Immature natural killer cell (primary cell): Measurements from ENCODE around the gene VILL. TPM values are rescaled to one million over a fixed set of nuclear protein-coding genes. Genes with fewer than 3 reads are reported as not detected.
A peak's percentile ranks its signal among the peaks of the same experiment; 100 is the strongest.

Experiments used
- DNase-seq, 3 donors: peaks; one replicate each; pipeline ENCODE4 v3.0.0; 2022; ENCODE audit warnings: mixed read lengths in 1 of 3
- H3K27ac Mint-ChIP-seq, 6 donors: one replicate each; pipeline ENCODE4 v1.8.0; 2020; ENCODE audit warnings: mixed read lengths in 6 of 6, mild to moderate bottlenecking in 5 of 6, inconsistent platforms in 4 of 6, moderate library complexity in 3 of 6
- H3K27me3 Mint-ChIP-seq, 3 donors: one replicate each; pipeline ENCODE4 v1.8.0; 2020 to 2021; ENCODE audit warnings: low read depth in 3 of 3, mild to moderate bottlenecking in 3 of 3, mixed read lengths in 3 of 3, moderate library complexity in 3 of 3, inconsistent platforms in 1 of 3
- H3K36me3 Mint-ChIP-seq, 3 donors: one replicate each; pipeline ENCODE4 v1.8.0; 2020; ENCODE audit warnings: mixed read lengths in 3 of 3, inconsistent platforms in 2 of 3, mild to moderate bottlenecking in 2 of 3
- H3K4me1 Mint-ChIP-seq, 2 donors: one replicate each; pipeline ENCODE4 v1.8.0; 2020; ENCODE audit warnings: inconsistent platforms in 2 of 2, mild to moderate bottlenecking in 2 of 2, mixed read lengths in 2 of 2, moderate library complexity in 1 of 2
- H3K4me3 Mint-ChIP-seq, 5 donors: one replicate each; pipeline ENCODE4 v1.8.0; 2020; ENCODE audit warnings: mild to moderate bottlenecking in 5 of 5, mixed read lengths in 5 of 5, inconsistent platforms in 3 of 5, moderate library complexity in 3 of 5
- H3K9me3 Mint-ChIP-seq, 6 donors: one replicate each; pipeline ENCODE4 v1.8.0; 2020; ENCODE audit warnings: mild to moderate bottlenecking in 6 of 6, mixed read lengths in 6 of 6, inconsistent platforms in 4 of 6, moderate library complexity in 3 of 6
- polyA plus RNA-seq, 3 donors: library from polyadenylated mRNA; unstranded; fragments of 300-500 nt; fragmentation: Illumina TruSeq; gene quantifications; one replicate each; pipeline ENCODE4 v1.2.3, GENCODE V29; 2021

The VILL gene
- polyA plus RNA-seq, 3 donors from 2014 or later = 12.9 to 15.7 (median 14.6) TPM

DNA sequence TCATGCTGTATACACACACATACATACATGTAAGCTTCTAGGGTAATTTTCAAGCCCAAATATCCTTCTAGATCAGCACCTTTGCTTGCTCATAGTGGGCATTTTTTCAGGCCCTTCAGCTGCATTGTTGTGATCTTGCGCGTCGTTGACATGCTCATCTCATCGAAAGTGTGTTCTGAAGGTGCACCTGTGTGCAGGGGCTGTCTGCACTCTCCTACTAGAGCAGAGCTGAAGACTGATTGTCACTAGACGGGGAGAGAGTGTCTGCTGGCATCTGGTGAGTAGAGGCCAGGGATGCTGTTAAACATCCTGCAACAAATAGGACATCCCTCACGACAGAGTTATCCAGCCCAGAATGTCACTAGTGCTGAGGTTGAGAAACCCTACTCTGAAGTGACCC lies 35.7 kb upstream of the VILL start:
- Mint-ChIP-seq H3K4me3 (no peak overlapping the region), H3K36me3 (no peaks in the 10 kb centered on the region), H3K4me1 (peaks cover 8 to 9% of the 10 kb centered on the region in 2 donors), H3K27ac (no peak overlapping the region), H3K9me3 (no peaks in the 10 kb centered on the region), H3K27me3 (no peaks in the 10 kb centered on the region)
- DNase-seq = no peak

DNA sequence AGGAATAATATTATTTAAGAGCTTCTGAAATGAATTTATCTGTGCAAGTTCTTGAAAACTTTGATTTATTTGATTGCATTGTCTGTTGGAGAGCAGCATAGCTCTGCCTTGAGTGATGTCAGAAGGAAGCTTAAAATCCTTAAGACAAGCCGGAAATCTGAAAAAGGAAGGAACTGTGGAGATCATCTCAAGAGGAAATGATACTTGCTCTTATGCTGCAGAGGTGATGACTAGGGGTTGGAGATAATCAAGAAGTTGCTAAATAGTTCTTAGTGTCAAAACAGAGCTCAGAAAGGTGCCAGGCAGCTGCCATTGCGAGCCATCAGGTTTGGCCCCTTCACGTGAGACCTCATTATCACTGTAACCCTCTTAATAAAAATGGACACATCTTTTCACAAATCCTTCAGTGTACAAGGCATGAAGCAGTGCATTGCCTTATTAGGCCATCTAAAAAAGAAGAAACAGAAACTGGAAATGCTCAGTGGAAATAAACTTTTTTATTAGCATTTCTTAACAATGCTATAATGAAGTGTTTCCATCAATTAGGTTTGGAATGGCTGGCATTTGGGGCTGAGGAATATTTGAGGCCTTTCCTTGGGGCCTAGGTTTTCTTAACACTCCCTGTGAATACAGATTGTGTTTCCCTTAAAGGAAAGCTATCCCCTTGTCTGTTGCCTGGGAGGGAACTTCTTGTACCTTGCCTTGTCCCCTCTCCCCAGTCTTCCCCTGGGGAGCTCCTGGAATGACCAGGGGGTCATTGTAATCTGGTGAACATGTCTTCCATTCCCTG lies 34.5 kb upstream of the VILL start:
- Mint-ChIP-seq H3K36me3 (no peaks in the 10 kb centered on the region), H3K4me3 (no peak overlapping the region)

DNA sequence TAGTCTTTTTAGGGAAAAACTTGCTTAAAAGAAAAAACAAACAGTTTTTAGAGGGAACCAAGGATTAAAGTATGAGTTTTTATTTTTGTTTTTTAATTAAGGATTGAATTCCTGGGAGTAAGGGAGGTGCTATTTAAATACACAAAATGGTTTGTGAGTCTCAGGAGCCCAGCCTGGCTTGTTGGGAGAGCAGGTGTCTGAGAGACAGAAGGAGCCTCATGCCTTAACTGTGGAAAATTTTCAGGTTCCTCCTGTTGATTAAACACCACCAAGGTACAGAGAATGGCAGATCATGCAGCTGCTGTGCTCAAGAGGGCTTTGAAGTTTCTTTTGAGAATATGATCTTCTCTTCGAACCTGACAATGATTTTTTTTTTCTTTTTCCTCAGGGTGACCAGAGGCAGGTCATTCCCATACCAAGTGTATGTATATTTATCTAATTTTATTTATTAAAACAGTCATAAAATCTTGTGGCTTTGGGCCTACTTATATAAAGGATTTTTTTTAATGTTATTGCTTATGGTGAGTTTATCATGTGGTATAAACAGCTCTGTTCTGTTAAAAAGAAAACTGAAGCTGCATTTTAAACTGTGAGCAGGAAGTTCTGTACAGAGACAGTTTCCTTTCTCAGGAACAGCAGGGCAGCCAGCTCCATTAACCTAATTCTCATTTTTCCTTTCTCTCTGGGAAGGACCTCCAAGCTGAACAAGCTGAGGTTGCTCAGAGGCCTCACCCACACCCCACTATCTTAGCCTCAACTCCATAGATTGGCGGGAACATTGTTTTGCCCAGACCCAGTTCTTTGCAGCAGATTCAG lies 33.7 kb upstream of the VILL start:
- Mint-ChIP-seq H3K36me3 (no peaks in the 10 kb centered on the region), H3K4me3 (peak overlapping the region in 1 of 5 donors; percentile 1), H3K9me3 (no peaks in the 10 kb centered on the region), H3K4me1 (peaks cover 8 to 9% of the 10 kb centered on the region in 2 donors), H3K27me3 (peaks cover 0 to 3% (median 0%) of the 10 kb centered on the region in 3 donors), H3K27ac (peak overlapping the region in 2 of 6 donors; percentile 67 to 83)
- DNase-seq = no peak

More for the DNA sequence above, 34.5 kb upstream of the VILL start:
- DNase-seq = no peak
- Mint-ChIP-seq H3K9me3 (no peaks in the 10 kb centered on the region), H3K27me3 (peaks cover 0 to 3% (median 0%) of the 10 kb centered on the region in 3 donors), H3K4me1 (peaks cover 8 to 9% of the 10 kb centered on the region in 2 donors), H3K27ac (no peak overlapping the region)

DNA sequence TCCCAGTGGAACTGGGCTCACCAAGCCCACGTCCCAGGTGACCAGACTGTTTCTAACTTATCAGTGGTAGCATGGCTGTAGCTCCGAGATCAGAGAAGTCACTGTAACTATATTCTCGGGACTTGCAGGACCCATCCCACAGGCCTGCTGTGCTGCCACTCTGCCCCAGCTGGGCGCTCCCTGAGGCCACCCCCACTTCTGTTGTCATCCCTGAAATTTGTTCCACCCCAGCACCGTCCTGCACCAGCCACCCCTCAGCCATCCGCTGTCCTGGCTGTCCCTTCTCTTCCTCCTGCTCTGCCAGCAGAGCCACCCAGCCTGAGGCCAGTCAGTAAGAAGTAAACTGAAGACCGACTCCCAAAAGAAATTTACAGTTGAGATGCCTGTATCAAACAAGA lies 33.0 kb upstream of the VILL start:
- Mint-ChIP-seq H3K36me3 (no peaks in the 10 kb centered on the region), H3K27me3 (peaks cover 0 to 3% (median 0%) of the 10 kb centered on the region in 3 donors), H3K27ac (peak overlapping the region in 2 of 6 donors; percentile 67 to 83), H3K4me1 (peaks cover 8 to 9% of the 10 kb centered on the region in 2 donors), H3K4me3 (peak overlapping the region in 1 of 5 donors; percentile 1), H3K9me3 (no peaks in the 10 kb centered on the region)
- DNase-seq = no peak

DNA sequence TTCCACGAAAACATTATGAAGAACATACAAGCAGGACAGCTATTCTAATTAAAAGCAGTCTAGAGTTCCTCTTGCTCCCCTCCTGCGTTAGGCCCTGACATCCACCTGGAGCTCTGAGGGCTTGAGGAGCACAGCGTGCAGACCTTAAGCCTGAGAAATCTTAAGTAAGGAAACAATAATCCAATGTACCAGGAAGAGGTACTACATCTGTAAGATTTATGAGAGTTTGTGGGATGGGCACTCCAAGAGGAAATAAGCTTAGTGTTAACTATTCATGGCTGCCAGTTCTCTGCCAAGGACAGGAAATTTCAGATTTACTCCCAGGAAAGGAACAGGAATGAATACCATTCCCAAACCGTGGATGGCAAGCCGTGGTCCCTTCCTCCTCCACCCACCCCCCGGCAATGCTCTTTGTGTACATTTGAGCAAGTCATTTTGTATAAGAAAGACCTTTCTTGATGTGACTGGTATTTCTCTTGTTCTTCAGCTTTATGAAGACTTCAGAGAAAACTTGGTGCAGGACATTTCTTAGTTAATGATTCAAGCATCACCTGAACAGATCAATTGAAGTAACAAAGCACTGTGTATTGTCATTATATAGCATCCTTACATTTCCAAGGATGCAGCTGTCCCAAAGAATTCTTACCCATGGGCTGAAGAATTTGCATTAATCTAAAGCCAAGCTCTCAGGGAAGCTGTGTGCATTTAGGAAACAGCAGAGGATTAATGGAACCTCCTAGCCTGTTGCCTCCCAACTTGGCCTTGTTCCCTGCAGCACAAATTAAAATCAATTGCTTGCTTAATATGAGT lies 28.8 kb upstream of the VILL start:
- H3K4me3 Mint-ChIP-seq = no peak overlapping the region
- no peaks in the 10 kb centered on the region for H3K9me3 Mint-ChIP-seq
- peaks cover 0 to 6% (median 3%) of the 10 kb centered on the region in 3 donors for H3K27me3 Mint-ChIP-seq
- H3K27ac Mint-ChIP-seq = no peak overlapping the region
- H3K36me3 Mint-ChIP-seq = no peaks in the 10 kb centered on the region
- no peak for DNase-seq
- peaks cover 4 to 9% of the 10 kb centered on the region in 2 donors for H3K4me1 Mint-ChIP-seq

DNA sequence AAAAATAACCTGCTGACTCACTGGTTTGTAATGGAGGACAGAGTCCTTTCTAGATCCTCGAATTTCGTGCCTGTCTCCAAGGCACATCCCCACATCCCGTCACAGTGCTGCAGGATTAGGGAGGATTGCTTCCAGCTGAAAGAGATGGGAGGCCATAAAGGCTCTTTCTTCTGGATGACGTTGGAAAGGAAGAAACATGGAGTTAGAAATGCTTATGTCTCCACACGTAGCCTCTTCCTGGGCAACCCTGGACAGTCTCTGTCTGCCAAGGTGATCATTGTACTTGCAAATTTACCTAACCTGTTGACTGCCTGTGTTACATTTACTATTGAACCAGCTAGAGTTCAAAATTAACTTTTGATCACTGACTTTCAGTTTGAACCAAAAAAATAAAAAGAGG lies 27.6 kb upstream of the VILL start:
- Mint-ChIP-seq H3K4me1 (no peaks in the 10 kb centered on the region), H3K9me3 (no peaks in the 10 kb centered on the region), H3K4me3 (no peak overlapping the region), H3K27ac (no peak overlapping the region), H3K27me3 (peaks cover 0 to 6% (median 3%) of the 10 kb centered on the region in 3 donors), H3K36me3 (no peaks in the 10 kb centered on the region)
- DNase-seq = no peak

DNA sequence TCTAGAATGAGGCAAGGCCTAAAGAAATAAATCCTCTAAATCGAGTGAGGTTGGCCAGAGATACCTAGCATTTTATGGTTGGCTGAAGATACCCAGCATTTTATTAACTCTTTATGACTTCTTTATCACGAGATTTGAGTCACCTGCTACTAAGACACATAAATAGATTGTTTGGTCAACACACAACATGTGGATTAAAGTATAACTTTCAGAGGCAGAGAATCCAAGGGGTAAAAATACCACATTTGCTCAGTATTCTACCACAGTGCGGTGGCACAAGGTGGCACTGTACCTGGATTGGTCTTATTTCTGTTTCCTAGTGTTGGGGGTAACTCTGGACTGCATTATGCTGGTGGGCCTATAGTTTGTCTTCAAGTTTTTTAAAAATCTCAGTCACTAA lies 27.0 kb upstream of the VILL start:
- DNase-seq = no peak
- Mint-ChIP-seq H3K4me1 (no peaks in the 10 kb centered on the region), H3K9me3 (no peaks in the 10 kb centered on the region), H3K36me3 (no peaks in the 10 kb centered on the region), H3K27ac (no peak overlapping the region), H3K27me3 (peaks cover 0 to 6% (median 3%) of the 10 kb centered on the region in 3 donors), H3K4me3 (no peak overlapping the region)

DNA sequence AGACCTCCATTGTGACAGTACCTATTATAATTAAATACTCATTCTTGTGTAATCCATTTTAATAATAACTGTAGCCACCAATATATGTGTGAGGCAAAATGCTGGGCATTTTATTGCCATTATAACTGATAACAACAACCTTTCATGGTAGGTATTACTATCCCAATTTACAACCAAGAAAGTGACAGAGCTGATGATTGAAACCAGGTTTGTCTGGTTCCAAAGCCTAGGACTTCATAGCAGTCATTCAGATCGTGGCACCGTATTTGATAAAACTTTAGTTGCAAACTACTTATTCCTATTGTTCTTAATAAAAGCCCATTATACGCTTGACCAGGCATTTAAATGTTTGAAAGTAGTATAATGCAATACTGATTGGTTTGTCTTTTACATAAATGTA lies 26.4 kb upstream of the VILL start:
- H3K4me1 Mint-ChIP-seq = no peaks in the 10 kb centered on the region
- H3K27me3 Mint-ChIP-seq = peaks cover 0 to 6% (median 3%) of the 10 kb centered on the region in 3 donors
- H3K36me3 Mint-ChIP-seq = no peaks in the 10 kb centered on the region
- H3K27ac Mint-ChIP-seq = no peak overlapping the region
- DNase-seq = no peak
- H3K4me3 Mint-ChIP-seq = no peak overlapping the region
- H3K9me3 Mint-ChIP-seq = no peaks in the 10 kb centered on the region

DNA sequence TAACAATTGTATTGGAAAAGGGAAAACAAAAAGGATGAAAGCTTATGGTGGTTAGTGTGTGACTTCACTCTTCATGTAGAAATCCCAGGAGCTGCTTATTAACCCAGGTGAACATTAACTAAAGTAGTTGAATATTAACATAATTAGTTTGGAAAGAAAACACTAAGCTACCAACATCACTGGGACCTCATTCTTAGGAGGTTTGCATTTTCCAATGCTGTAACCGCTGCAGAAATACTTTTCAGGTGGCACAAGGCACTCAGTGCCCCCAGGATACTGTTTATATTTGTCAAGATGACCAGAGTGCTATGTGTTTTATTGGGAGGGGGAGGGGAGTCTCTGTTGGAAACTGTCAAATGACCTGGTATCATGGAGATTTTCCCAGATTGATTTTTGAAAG lies 25.9 kb upstream of the VILL start:
- Mint-ChIP-seq H3K27ac (no peak overlapping the region), H3K36me3 (no peaks in the 10 kb centered on the region), H3K4me3 (no peak overlapping the region), H3K27me3 (peaks cover 0 to 6% (median 3%) of the 10 kb centered on the region in 3 donors), H3K9me3 (no peaks in the 10 kb centered on the region), H3K4me1 (no peaks in the 10 kb centered on the region)
- DNase-seq = no peak

DNA sequence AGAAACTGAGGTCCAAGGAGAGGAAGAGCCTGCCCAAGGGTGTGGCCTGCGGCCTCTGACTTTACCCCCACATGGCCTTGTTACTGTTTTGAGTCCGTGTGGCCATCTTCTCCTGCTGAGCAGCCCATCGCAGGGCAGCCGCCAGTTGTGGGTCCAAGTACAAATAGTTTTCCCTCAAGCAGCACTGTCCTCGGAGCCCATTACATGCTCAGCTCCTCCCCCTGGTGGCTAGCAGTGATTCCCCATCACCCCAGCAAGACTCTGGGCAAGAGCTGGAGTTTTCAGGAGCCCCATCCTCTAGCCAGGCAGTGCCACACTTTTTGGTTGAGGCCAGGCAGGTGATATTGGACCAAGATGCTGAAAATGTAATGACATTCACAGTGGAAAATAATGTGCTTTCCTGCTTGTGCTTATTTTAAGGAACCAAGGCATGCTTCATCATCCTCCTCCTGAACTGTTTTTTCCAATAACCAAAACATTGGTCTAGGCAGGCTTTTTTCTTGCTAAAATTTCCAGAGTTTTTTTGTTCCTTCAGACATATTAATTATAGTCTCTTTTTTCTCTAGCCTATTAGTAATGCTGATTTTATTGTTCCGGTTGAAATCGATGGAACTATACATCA lies 23.2 kb upstream of the VILL start:
- H3K9me3 Mint-ChIP-seq = no peaks in the 10 kb centered on the region
- H3K4me1 Mint-ChIP-seq = no peaks in the 10 kb centered on the region
- H3K27me3 Mint-ChIP-seq = peaks cover 0 to 8% (median 2%) of the 10 kb centered on the region in 3 donors
- peak; percentile 19 to 39 (median 25) for DNase-seq
- H3K36me3 Mint-ChIP-seq = no peaks in the 10 kb centered on the region
- no peak overlapping the region for H3K27ac Mint-ChIP-seq
- no peak overlapping the region for H3K4me3 Mint-ChIP-seq

DNA sequence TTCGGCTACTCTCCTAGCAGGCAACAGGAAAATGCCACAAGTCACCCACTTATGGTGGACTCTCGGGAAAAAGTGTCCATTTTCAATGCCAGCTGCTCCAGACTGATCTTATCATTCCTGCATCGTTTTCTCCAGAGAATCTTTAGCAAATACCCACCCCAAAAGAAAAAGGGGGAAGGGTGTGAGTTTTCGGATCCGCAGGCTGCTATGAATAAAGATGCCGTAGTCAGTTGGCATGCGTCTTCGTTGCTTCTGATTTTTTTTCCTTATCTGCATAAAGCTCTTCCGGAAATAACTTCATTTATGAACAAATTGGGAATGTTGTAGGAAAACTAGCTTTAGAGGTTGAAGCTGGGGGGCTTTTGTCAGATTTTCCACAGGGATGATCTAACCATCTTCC lies 22.4 kb upstream of the VILL start:
- no peak for DNase-seq
- Mint-ChIP-seq H3K27me3 (peaks cover 0 to 9% (median 2%) of the 10 kb centered on the region in 3 donors), H3K4me3 (no peak overlapping the region), H3K36me3 (no peaks in the 10 kb centered on the region), H3K9me3 (no peaks in the 10 kb centered on the region), H3K27ac (no peak overlapping the region), H3K4me1 (no peaks in the 10 kb centered on the region)

DNA sequence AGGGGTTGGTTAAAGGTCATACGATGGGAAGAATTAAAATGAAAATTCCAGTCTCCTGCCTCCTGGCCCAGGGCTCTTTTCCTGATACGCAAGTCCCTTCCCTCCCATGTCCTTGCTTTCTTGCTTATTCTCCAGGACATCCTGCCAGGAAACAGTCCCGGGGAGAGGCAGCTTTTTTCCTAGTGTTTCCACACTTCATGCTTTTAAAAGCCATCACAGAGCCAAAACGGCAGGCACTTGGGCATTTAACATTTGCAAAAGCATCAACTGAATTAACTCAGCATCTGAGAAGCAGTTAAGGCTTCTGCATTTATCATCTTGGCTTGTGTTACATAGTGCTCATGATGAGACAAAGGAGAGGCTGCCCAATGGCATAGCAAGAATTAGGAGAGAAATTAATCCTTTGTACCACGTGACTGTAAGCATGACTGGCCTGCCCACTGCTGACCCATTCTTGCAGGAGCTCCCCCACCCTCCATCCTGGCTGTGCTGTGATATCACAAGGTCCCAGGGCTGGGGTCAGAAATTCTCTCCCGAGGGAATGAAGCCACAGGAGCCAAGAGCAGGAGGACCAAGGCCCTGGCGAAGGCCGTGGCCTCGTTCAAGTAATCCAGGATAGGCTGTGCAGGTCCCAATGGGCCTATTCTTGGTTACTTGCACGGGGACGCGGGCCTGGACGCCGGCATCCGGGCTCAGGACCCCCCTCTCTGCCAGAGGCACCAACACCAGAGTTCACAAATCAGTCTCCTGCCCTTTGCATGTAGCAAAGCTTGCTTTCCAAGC lies 21.6 kb upstream of the VILL start:
- no peak for DNase-seq
- no peaks in the 10 kb centered on the region for H3K4me1 Mint-ChIP-seq
- no peak overlapping the region for H3K4me3 Mint-ChIP-seq
- H3K27me3 Mint-ChIP-seq = peaks cover 0 to 8% (median 2%) of the 10 kb centered on the region in 3 donors
- no peak overlapping the region for H3K27ac Mint-ChIP-seq
- H3K36me3 Mint-ChIP-seq = no peaks in the 10 kb centered on the region
- no peaks in the 10 kb centered on the region for H3K9me3 Mint-ChIP-seq
